T-helper 2 cell treated with Interferon-gamma antibody and Interleukin-4, amounts not matched to agents 100 ng/mL and 5 ng/mL, for 36 hours (primary cell): ENCODE data around the gene KRTAP10-1. TPM values are rescaled to one million over a fixed set of nuclear protein-coding genes. Genes with fewer than 3 reads are reported as not detected.
"Not testable (repeated sequence)": the region's sequence is repeated elsewhere in the genome, so short reads cannot be mapped to it uniquely, and the experiment has no call there.

Source experiments
- intact Hi-C: fragments of 100-400 bp; cut with micrococcal nuclease; formaldehyde crosslinking; loops from one replicate; pipeline ENCODE4 v1.15.1; 2023
- total RNA-seq: library from RNA; stranded (reverse); gene quantifications from 2 replicates; pipeline ENCODE4 v1.2.3, GENCODE V29; 2022

KRTAP10-1 gene
- total RNA-seq, 1 donor from 2014 or later: not detected

DNA sequence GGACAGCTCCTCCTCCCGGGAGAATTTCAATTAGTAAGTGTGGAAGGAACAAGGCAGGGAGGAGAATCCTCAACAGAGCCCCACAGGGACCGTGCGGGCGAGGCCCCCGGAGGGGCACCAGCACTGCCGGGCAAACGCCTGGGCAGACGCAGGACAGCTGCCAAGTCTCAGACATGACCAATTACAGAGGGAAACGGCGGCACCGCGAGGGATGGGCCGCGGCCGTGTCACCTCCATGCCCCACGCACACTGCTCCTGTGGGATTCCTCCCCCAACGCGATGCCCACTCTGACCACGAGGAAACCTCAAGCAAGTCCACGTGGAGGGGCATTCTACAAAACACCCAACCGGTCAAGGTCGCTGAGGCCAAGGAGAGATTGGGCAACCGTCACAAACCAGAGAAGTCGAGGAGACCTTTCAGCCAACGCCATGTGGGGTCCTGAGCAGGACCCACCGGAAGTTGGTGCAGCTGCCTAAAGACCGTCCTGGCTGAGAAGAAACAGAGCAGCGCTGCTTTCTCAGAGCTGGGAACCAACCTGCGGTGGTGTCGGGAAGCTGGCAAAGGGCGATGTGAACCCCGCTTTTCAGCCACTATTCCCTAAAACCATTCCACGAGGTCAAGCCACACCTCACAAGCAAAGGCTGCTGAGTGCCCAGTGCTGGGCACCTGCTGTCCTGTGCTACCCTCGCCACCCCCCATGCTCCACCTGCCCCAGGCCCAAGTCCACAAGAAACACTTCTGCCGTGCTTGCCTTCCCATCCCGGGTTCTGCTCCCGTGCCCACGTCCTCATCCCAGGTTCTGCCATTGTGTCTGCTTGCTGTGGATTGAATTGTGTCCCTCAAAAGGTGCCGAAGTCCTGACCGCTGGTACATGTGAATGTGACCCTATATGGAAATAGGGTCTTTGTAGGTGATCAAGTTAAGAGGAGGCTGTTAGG, 32.1 kb upstream of the KRTAP10-1 start:
- intact Hi-C loops: no loop called here

DNA sequence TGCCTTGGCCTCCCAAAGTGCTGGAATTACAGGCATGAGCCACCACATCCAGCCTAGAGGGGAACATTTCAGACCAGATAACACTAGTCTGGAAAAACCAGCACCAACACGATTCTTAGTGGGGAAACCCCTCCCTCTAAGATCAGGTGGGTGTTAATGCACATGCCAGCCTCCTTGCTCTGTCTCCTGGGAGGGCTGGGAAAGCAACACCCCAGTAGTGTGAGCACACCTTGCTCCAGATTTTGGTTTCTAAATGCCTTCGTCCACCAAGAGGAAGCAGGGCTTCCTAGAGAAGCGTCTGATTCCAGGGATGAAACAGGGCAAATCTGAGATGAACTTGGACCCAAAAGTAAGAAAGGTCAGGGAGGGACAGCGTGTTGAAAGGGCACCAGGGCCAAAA, 31.3 kb upstream of the KRTAP10-1 start:
- intact Hi-C loops: no loop called here

DNA sequence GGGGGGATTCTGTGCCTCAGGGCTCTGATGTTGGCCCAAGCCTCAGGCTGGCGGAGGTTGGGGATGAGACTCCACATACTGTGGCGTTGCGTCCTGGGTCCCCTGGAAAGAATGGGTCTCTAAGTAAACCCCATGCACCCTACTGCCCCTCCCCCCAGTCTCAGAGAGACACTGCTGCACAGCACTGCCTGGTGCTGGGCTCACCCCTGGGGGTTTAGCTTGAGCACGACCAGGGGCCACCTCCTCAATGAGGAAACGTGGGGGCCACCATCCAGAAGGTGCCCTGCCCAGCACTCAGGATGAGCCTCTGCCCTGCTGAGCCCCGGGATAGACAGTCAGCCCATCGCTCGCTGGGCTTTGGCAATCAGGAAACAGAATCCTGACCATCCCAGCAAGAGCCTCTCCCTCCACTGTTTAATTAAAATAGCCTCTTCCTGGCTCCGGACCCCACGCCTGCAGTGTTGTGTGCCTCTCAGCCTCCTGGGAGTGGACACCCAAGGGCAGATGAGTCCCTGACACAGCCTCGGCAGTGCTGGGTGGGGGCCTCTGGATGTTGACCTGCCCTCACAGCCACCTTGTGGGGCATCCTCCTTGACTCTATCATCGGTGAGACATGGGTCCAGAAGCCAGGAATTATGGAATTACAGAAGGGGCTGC, 30.0 kb upstream of the KRTAP10-1 start:
- intact Hi-C loops: no loop called here

DNA sequence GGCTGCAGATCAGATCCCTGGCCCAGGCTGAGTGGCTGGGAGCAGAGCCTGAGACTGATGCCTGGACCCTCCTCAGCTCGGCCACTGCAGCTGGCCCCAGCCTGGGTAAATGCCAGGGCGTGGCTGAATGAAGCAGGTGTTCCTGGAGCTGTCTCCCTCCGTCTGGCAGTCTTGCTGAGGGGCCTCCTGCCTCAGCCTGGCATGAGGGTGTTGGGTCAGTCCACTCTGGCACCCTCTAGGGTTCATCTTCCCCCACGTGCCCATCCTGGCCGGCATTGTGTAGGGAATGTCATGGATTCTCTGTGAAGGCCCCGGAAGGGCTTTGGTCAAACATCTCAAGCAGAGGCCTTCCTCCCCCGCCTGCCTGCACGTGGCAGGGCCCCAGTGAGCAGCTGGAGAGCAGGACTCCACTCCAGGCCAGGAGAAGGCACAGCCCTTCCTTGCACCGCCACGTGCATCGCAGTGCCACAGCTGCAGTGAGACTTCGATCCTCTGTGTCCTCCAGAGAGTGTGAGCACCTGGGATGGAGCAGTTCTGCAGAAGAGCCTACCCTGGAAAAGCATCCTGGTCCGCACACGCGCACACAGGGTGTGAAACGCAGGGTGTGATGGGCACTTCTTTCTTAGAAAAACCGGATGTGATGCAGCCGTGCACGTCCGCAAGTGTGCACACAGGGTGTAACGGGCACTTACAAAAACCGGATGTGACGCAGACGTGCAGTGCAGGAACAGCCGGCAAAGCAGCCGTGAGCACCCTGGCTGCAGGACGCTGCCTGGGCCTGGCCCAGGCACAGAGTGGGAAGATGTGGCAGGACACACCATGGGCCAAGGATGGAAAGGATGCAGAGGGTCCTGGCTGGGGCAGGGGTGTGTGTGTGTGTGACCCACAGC, 28.9 kb upstream of the KRTAP10-1 start:
- intact Hi-C loops: no loop called here

DNA sequence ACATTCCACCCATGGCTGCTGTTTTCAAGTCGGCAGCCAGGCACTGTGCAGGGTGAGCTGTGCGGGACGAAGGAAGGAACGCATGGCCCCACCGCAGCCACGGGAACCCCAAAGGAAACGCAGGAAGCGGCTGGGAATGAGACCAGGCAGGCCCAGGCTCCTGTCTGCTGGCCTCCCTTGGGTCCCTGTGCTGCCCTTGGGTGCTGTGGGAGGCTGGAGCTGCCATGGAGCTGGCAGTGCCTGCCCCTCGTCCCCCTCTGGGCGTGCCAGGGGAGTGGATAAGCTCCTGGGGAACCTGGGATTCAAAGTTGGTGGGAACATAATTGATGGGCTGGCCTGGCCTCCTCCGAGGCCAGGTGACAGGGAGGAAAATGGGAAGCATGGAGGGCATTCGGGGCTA, 28.3 kb upstream of the KRTAP10-1 start:
- intact Hi-C loops: no loop called here

DNA sequence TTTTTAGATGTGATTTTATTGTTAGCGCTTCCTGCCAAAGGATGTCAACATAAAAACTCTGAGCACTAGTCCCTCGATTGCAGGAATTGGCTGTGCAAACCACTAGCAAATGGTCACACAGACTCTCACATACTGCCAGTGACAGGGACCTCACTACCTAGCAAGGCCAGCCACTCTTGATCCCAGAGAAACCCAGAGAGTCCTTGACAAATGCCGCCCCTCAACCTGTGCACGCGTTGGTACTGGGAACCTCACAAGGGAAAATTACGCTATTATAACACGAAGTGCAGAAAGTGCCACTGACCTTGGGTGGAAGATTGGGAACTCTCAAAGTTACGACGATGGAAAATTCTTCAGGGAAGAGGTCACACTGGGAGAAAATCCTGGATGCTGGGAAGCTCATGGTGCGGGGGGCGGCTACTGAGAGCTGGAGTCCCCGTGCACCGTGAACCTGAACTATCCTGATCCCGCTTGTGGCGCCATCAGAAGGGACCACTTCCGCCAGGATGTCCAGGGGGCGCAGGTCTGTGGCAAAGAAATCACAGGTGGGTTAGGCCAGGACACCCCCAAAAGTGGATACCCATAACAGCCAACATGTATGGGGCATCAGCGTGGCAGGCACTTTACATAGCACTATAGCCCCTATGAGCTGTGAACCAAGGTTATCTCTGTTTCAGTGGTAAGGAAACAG, 27.6 kb upstream of the KRTAP10-1 start:
- intact Hi-C loops: no loop called here

DNA sequence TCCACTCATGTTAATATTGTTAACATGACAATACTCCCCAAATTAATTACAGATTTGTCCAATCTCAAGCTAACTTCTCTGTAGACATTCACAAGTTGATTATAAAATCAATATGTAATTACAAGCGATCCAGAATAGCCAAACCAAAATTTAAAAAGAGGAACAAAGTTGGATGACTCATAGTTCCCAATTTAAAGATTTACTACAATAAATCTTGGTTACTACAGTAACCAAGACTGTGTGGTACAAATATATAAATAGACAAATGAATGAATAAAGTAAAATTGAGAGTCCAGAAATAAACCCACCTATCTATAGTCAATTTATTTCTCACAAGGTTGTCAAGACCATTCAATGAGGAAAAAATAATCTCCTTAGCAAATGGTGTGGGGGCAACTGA, 26.4 kb upstream of the KRTAP10-1 start:
- intact Hi-C loops: no loop called here

DNA sequence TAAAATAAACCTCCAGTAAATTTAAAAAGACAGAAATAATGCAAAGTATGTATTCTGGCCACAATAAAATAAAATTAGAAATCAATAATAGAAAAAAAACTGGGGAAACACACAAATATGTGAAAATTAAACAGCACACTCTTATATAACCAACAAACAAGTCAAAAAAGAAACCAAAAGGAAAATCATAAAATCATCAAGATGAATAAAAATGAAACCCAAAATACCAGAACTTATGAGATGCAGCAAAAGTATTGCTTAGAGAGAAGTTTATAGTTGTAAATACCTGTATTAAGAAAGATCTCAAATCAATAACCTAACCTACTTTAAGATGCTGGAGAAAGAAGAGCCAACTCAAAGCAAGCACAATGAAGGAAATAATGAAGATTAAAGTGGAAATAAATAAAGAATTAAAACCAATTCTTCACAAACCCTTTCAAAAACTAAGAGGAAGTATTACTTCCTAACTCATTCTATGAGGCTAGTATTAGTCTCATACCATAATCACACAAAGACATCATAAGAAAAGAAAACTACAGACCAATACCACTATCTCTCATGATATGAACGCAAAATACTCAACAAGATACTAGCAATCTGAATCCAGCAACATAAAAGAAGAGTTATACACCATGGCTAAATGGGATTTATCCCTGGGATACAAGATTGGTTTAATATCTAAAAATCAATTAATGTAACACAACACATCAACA, 25.0 kb upstream of the KRTAP10-1 start:
- intact Hi-C loops: no loop called here

DNA sequence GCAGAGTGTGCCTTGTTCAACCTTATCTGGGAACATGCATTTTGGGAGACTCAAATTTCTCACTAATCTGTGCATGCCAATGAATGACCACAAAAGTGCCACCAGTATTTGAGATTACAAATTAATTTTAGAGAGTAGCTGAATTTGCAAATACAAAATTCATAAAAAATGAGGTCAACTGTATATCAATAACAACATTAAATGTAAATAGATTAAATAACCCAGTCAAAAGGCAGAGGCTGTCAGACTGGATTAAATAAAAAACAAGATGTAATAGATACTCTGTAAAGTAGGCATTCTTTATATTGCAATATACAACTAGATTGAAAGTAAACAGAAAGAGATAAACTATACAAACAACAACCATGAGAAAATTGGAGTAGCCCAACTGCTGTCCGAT, 24.1 kb upstream of the KRTAP10-1 start:
- intact Hi-C loops: no loop called here

DNA sequence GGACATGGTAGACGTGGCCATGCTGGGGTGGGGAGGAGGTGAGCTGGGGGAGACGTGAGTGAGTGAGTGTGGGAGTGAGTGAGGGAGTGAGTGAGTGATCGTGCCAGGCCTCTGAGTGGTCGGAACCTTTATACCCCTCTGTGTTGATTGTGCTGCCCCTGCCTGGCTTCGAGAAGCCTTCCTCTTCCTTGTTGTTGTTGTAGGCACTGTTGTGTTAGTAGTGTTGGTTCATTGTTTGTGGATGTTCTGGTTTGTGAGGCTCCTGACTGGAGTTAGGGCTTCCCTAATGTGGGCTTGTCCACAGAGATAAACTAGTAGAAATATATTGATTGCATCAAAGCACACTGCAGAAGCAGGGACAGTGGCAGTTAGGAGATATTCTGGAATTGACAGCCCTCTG, 18.7 kb upstream of the KRTAP10-1 start, which contains the start of gene KRTAP10-3:
Gene KRTAP10-3, minus strand, starts transcription at position 101 of the 400 bp plus-strand sequence. Its CDS starts 80 bp downstream, at position 21.
- intact Hi-C loops: no loop called here

DNA sequence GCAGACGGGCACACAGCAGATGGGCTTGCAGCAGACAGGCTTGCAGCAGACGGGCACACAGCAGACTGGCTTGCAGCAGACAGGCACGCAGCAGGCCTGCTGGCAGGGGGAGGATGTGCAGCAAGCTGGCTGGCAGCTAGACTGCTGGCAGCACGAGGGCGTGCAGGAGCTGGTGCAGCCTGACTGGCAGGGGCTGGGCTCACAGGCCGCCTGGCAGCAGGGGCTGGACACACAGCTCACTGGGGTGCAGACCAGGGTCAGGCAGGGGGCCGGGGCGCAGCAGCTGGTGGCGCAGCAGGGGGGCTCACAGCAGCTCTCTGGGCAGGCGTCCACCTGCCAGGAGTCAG, 18.3 kb upstream of the KRTAP10-1 start:
- intact Hi-C loops: not testable (repeated sequence)

DNA sequence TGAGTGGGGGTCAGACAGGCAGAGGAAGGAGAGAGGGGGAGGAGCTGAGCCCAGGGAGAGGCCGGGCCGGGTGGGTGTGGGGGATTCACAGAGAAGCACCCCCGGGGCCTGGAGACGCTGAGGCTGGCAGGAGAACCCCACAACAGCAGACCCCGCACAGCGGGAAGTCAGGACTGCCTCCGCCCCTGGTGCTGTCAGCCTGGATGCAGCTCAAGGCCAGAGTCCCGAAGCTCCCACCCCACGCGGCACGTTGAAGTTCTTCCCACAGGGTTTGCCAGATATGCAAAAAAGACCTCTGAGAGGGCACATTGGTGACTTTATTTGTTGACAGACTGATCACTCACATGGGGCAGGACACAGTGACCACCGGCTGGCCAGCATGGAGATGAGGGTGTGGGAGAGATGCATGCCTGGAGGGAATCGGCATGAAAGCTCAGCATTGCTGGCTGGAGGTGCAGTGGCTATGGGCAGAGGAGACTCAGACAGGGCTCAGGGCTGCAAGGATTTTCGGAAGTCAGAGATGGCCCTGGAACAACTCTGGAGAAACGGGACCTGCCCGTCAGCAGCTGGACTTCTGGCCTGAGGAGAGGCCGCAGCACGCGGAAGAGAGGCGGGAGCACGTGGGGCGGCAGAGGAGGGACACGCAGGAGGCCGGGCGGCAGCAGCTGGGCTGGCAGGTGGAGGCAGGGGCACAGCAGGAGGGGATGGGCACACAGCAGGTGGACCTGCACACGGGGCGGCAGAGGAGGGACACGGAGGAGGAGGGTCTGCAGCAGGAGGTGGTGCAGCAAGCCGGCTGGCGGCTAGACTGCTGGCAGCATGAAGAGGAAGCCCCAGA, 17.7 kb upstream of the KRTAP10-1 start:
- intact Hi-C loops: no loop called here

DNA sequence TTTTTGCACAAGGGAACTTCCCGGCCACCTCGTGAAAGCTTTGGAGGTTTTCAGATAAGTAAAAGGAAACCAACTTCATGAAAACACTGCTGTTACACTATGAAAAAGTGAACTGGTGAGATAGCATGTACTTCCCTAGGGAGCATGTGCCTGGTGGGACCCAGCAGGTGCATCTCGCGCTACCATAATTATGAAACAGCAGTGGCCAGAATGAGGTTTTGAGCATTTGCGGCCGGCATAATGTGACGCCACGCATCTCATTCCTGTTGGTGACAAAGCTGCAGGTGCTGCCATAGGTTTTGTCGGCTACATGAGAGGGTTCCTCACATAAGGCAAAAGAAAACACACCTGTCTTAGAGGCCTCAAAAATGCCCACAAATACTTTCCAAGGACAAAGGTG, 16.9 kb upstream of the KRTAP10-1 start:
- intact Hi-C loops: no loop called here

DNA sequence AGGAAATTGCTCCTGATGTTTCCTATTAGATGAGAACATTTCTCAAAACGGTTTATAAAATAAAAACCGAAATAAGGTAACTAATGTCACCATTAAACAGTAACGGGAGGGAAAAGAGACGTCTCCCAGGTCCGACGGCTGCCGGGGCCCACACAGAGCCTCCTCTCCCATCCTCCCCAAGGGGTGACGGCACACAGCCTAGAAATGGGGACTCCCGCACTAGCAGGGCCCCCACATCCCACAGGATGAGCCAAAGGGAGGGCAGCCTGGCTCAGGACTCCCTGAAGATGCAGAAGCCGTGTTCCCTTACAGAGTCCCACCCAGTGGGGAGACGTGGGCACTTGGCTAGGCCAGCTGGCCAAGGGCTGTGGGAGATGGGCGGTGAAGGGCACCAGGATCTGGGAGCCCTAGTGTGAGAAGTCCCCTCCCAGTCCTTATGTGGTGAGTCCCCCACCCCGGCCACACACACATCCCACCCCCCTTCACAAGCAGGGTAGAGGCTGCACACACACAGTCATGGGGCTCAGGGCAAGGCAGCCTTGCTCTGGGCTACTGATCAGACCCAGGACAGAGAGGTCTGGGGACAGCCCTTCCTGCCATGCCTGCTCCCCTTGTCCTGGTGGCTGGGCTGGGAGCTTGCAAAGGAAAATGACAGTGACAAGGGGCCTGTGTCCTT, 15.3 kb upstream of the KRTAP10-1 start:
- intact Hi-C loops: no loop called here

DNA sequence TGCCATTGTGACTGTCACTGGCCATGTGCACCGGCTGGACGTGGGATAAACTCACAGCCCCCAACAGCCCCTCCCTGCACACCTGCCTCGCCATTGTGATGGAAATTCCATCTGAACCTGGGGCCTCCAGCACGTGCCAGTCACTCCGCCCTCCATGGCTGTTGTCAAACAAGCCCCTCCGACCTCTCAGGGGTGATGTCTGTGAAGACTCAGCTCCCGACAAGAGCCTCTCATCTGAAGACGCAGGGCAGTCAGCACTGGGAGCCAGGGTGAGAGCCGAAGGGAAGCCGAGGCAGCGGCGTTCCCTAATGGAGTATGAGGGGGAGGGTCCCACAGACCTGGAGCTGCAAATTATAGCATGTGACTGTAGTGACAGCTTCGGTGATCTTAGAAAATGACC, 12.7 kb upstream of the KRTAP10-1 start:
- intact Hi-C loops: no loop called here

DNA sequence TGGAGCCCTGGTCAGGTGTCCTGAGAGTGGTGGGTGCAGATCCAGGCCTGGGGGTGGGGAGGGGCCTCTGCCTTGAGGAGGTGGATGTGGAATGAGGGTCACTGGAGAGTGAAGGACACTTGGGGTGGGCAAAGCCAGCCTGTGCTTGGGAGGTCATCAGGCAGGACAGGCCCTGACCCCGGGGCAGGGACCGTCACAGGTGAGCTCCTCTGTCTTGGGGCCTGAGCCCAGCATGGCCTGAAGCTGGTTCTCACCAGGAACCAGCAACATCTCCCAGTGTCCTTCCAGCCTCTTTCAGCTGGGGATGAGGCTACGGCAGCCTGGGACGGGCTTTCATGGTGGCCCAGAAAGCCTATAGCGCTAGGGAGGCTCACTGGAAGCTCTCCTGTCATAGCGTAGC, 12.1 kb upstream of the KRTAP10-1 start:
- intact Hi-C loops: no loop called here

DNA sequence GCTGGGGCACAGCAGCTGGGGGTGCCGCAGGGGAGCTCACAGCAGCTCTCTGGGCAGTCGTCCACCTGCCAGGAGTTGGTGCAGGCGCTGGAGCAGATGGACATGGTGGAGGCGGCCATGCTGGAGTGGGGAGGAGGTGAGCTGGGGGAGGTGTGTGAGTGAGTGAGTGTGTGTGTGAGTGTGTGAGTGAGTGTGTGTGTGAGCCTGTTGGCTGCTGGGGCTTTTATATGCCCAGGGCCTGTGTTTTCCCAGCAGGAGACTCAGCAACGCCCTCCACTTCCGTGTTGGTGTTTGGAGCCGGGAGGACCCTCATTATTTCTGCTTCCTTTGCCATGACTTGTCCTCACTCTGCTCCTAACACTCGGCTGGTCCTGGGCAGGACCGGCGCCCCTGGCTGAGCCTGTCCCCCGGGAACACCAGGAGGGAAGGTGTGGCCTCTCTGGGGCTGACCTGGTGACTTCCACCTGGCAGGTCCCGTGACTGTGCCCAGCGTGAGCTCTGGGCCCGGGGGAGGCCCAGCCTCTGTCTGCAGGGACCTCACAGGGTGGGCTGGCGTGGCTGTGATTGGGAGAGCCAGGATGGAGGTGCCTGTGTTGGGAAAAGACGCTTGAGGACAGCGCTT, 11.5 kb upstream of the KRTAP10-1 start, which contains the start of gene KRTAP10-2:
Gene KRTAP10-2, minus strand, starts transcription at position 166 of the 622 bp plus-strand sequence. Its CDS starts 47 bp downstream, at position 119.
- intact Hi-C loops: no loop called here

DNA sequence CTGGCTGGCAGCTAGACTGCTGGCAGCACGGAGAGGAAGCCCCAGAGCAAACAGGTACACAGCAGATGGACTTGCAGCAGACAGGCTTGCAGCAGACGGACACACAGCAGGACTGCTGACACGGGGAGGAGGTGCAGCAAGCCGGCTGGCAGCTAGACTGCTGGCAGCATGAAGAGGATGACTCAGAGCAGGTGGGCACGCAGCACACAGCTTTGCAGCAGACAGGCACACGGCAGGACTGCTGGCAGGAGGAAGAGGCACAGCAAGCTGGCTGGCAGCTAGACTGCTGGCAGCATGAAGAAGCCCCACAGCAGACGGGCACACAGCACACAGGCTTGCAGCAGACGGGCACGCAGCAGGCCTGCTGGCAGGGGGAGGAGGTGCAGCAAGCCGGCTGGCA, 10.8 kb upstream of the KRTAP10-1 start:
- intact Hi-C loops: no loop called here
